ENCODE data around the gene ITIH2.
A peak's percentile ranks its signal among the peaks of the same experiment; 100 is the strongest.
"Not testable (repeated sequence)": the region's sequence is repeated elsewhere in the genome, so short reads cannot be mapped to it uniquely, and the experiment has no call there.

ITIH2 gene

GRCh38 chr10:7679256-7679655 lies 23.9 kb upstream of the ITIH2 start:
- Histone ChIP-seq H3K4me1 (no peaks in the 10 kb centered on the region), H3K36me3 (no peaks in the 10 kb centered on the region), H3K4me3 (ENCODE audit: low read depth, low read length) (no peak overlapping the region), H3K9me3 (no peaks in the 10 kb centered on the region), H3K27me3 (peaks cover 4% of the 10 kb centered on the region; the same call in 1 of the 2 replicates)
- TF ChIP-seq CTCF (IDR thresholded peaks at IDR 0.05; ENCODE audit: low read depth, low read length) = no peak
- no peak for DNase-seq

DNA sequence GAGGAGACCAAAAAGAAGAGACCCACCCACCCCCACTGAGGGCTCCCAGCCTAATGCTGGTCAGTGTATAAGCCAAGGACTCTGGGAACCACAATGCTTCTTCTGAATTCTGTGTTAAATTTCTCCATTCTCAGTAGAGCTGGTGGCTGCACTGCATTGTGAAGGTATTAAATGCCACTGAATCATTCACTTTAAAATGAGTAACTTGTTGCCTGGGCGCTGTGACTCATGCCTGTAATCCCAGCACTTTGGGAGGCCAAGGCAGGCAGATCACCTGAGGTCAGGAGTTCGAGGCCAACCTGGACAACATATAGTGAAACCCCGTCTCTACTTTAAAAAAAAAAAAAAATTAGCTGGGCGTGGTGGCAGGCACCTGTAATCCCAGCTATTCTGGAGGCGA lies 23.0 kb upstream of the ITIH2 start:
- not testable (repeated sequence) for H3K4me3 ChIP-seq (ENCODE audit: low read depth, low read length); DNase-seq; H3K36me3 ChIP-seq; H3K9me3 ChIP-seq; H3K4me1 ChIP-seq; H3K27me3 ChIP-seq

- TF ChIP-seq CTCF (IDR thresholded peaks at IDR 0.05; ENCODE audit: low read depth, low read length) = no peak
- Histone ChIP-seq H3K27me3 (no peaks in the 10 kb centered on the region), H3K4me1 (no peaks in the 10 kb centered on the region), H3K36me3 (no peaks in the 10 kb centered on the region), H3K4me3 (ENCODE audit: low read depth, low read length) (no peak overlapping the region), H3K9me3 (no peaks in the 10 kb centered on the region)
- no peak for DNase-seq
Observed at GRCh38 chr10:7686351-7687171, 16.6 kb upstream of the ITIH2 start.

GRCh38 chr10:7687228-7687907 lies 15.7 kb upstream of the ITIH2 start:
- Histone ChIP-seq H3K4me1 (no peaks in the 10 kb centered on the region), H3K36me3 (no peaks in the 10 kb centered on the region), H3K27me3 (no peaks in the 10 kb centered on the region), H3K9me3 (no peaks in the 10 kb centered on the region), H3K4me3 (ENCODE audit: low read depth, low read length) (no peak overlapping the region)
- peak; percentile 95 for TF ChIP-seq CTCF (IDR thresholded peaks at IDR 0.05; ENCODE audit: low read depth, low read length)
- peak; percentile 83 for DNase-seq

- H3K4me1 ChIP-seq = no peaks in the 10 kb centered on the region
- no peaks in the 10 kb centered on the region for H3K27me3 ChIP-seq
- H3K4me3 ChIP-seq (ENCODE audit: low read depth, low read length) = no peak overlapping the region
- no peaks in the 10 kb centered on the region for H3K36me3 ChIP-seq
- no peaks in the 10 kb centered on the region for H3K9me3 ChIP-seq
- TF ChIP-seq CTCF (IDR thresholded peaks at IDR 0.05; ENCODE audit: low read depth, low read length) = no peak
- DNase-seq = no peak
Observed at GRCh38 chr10:7689591-7689990, 13.5 kb upstream of the ITIH2 start.

DNA sequence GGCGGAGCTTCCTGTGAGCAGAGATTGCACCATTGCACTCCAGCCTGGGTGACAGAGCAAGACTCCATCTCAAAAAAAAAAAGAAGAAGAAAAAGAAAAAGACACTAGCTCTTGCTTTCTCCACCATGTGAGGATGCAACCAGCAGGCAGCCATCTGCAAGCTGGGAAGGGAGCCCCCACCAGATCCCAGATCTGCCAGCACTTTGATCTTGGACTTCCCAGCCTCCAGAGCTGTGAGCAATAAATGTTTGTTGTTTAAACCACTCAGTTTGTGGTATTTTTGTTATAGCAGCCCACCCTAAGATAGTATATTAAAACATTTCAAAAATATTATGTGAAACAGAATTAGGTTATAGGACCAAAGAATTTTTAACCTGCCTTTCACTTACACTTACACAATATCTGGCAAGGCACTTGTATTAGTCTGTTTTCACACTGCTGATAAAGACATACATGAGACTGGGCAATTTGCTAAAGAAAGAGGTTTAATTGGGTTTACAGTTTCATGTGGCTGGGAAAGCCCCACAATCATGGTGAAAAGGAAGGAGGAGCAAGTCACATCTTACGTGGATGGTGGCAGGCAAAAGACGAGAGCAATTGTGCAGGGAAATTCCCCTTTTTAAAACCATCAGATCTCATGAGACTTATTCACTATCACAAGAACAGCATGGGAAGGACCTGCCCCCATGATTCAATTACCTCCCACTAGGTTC lies 12.1 kb upstream of the ITIH2 start:
- H3K4me3 ChIP-seq (ENCODE audit: low read depth, low read length); H3K27me3 ChIP-seq; H3K9me3 ChIP-seq; H3K36me3 ChIP-seq; H3K4me1 ChIP-seq; DNase-seq: not testable (repeated sequence)

DNA sequence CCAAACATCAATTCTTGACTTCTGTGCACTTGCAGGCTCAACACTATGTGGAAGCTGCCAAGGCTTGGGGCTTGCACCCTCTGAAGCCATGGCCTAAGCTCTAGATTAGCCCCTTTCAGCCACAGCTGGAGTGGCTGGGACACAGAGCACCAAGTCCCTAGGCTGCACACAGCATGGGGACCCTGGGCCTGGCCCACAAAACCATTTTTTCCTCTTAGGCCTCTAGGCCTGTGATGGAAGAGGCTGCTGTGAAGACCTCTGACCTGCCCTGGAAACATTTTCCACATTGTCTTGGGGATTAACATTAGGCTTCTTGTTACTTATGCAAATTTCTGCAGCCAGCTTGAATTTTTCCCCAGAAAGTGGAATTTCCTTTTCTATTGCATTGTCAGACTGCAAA lies 10.7 kb upstream of the ITIH2 start:
- not testable (repeated sequence) for H3K4me1 ChIP-seq; H3K9me3 ChIP-seq; H3K4me3 ChIP-seq (ENCODE audit: low read depth, low read length); DNase-seq; H3K36me3 ChIP-seq; H3K27me3 ChIP-seq

DNA sequence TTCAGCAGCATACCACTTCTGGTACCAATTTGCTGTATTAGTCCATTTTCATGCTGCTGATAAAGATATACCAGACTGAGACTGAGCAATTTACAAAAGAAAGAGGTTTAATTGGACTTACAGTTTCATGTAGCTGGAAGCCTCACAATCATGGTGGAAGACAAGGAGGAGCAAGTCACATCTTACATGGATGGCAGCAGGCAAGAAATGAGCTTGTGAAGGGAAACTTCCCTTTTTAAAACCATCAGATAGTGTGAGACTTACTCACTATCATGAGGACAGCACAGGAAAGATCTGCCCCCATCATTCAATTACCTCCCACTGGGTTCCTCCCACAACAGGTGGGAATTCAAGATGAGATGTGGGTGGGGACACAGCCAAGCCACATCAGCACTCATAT lies 9.9 kb upstream of the ITIH2 start:
- H3K9me3 ChIP-seq; H3K4me1 ChIP-seq; H3K27me3 ChIP-seq; H3K36me3 ChIP-seq; H3K4me3 ChIP-seq (ENCODE audit: low read depth, low read length); DNase-seq: not testable (repeated sequence)

All from BE2C (cell line).